Liver (tissue), 3 donors: ENCODE data around the gene CCDC40.

Source experiments
- EGR1 ChIP-seq, 2 donors: IDR thresholded peaks; 2 replicates each; pipeline ENCODE4 v1.6.1; 2016 to 2018; ENCODE audit warnings: antibody characterized with exemption in 2 of 2, low read depth in 2 of 2
- GABPA ChIP-seq, 2 donors: IDR thresholded peaks in 1 of 2; conservative IDR thresholded peaks in 1 of 2; 2 replicates each; pipeline ENCODE4 v1.6.1; 2016; ENCODE audit warnings: antibody characterized with exemption in 2 of 2, mild to moderate bottlenecking in 1 of 2, moderate library complexity in 1 of 2
- HNF4A ChIP-seq, 2 donors: conservative IDR thresholded peaks; 2 replicates each; pipeline ENCODE4 v1.6.1; 2016; ENCODE audit warnings: antibody characterized with exemption in 2 of 2, mild to moderate bottlenecking in 2 of 2
- JUND ChIP-seq, 2 donors: IDR thresholded peaks; 2 replicates each; pipeline ENCODE4 v1.6.1; 2016; ENCODE audit warnings: antibody characterized with exemption in 2 of 2
- RAD21 ChIP-seq, 2 donors: IDR thresholded peaks; 2 replicates each; pipeline ENCODE4 v1.6.1; 2016; ENCODE audit warnings: antibody characterized with exemption in 2 of 2, mild to moderate bottlenecking in 2 of 2
- RXRA ChIP-seq, 2 donors: IDR thresholded peaks; 2 replicates each; pipeline ENCODE4 v1.6.1; 2017 to 2018; ENCODE audit warnings: antibody characterized with exemption in 2 of 2, mild to moderate bottlenecking in 1 of 2
- SP1 ChIP-seq: IDR thresholded peaks from 2 replicates; pipeline ENCODE4 v1.6.1; 2018; ENCODE audit warnings: antibody characterized with exemption, mild to moderate bottlenecking
- YY1 ChIP-seq: IDR thresholded peaks from 2 replicates; pipeline ENCODE4 v1.6.1; 2016; ENCODE audit warnings: antibody characterized with exemption, mild to moderate bottlenecking
- TF ChIP-seq, protein P1 (sequence below): fragments of 150-350 bp; IDR thresholded peaks from 2 replicates; pipeline ENCODE4 v1.5.1; 2017; ENCODE audit warnings: improper control_type of control experiment, low read depth, low read length; ENCODE audit not compliant: missing input control
- donor health status: healthy.
- donor health status: healthy.

DNA sequence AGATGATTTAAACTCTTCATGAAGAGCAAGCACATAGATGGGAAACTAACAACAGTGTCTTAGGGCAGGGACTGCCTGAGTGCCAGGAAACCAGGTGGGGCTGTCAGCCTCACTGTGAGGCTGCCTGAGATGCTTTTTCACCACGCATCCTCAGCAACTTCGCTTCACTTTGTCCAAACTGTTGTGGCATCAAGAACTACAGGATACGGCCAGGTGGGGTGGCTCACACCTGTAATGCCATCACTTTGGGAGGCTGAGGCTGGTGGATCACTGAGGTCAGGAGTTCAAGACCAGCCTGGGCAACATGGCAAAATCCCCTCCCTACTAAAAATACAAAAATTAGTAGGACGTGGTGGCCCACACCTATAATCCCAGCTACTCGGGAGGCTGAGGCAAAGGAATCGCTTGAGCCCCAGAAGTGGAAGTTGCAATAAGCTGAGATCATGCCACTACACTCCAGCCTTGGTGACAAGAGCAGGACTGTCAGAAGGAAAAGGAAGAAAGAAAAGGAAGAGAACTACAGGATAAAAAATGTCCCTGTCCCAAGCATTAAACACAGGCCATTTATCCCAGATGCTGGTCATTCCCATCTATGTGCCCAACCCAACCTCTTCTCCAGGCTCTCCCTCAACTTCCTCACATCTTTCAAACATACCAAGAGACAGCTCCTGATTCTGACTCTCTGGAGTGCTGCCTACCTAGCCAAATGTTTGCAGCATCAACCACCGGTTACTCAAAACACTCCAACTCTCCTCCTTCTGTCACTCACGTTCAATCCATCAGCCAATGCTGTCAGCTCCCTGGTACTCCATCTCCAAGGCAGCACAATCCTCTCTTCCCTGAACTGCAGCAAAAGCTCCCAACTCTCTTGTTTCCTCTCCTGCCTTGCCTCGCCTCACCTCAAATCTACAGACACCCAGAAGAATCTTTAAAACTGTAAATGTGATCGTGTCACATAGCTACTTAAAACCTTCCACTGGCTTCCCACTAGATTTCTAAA lies 108.9 kb downstream of the CCDC40 start:
- TF ChIP-seq SP1 (no peak), RXRA (IDR thresholded peaks at IDR 0.05) (no peak), GABPA (IDR thresholded peaks at IDR 0.05 in 1 of 2, conservative IDR thresholded peaks at IDR 0.05 in 1 of 2) (no peak), YY1 (no peak), JUND (IDR thresholded peaks at IDR 0.05) (no peak), EGR1 (IDR thresholded peaks at IDR 0.05; ENCODE audit: low read depth in 2 of 2) (no peak), HNF4A (conservative IDR thresholded peaks at IDR 0.05) (no peak), RAD21 (IDR thresholded peaks at IDR 0.05) (no peak)
- TF ChIP-seq, protein P1, sequence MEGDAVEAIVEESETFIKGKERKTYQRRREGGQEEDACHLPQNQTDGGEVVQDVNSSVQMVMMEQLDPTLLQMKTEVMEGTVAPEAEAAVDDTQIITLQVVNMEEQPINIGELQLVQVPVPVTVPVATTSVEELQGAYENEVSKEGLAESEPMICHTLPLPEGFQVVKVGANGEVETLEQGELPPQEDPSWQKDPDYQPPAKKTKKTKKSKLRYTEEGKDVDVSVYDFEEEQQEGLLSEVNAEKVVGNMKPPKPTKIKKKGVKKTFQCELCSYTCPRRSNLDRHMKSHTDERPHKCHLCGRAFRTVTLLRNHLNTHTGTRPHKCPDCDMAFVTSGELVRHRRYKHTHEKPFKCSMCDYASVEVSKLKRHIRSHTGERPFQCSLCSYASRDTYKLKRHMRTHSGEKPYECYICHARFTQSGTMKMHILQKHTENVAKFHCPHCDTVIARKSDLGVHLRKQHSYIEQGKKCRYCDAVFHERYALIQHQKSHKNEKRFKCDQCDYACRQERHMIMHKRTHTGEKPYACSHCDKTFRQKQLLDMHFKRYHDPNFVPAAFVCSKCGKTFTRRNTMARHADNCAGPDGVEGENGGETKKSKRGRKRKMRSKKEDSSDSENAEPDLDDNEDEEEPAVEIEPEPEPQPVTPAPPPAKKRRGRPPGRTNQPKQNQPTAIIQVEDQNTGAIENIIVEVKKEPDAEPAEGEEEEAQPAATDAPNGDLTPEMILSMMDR: no peak
